ENCODE measurements around the gene APOB. TPM values are rescaled to one million over a fixed set of nuclear protein-coding genes. Genes with fewer than 3 reads are reported as not detected.

The APOB gene
- total RNA-seq, 3 donors from 2014 or later (not counting 1 experiment from before 2014, with no cell fraction given): not detected

DNA sequence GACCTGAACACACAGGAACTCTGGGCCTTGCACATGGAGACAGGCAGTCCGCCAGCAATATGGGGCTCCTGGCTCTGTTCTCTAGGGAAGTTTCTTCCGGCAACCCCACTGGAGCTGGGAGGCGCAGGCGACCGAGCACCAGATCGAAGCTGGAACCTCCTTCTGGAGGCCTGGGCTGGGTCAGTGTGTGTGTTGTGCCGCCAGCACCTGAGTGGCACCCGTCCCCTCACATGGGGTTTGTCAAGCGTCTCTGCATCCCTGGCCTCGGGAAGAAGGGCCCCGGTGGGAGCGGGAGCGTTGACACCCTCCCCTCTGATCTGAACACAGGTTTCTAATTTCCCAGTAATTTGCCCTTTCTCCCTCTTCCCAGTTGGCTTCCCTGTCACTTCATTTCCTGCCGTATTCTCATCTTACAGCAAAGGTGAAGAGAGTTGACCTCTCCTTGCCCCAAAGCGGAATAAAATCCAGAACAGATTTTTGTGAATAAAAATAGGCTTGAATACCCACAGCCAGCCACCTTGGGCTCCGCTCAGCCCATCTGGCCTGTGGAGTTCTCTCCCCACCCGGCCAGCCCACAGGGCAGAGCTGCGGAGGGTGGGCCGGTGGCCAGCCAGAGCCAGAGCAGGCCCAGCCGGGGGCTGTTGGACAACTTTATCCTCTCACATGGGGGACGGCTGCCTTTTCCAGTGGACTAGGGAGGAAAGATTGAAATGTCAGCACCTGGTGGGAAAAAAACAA is 85.9 kb downstream of the APOB start:
- Histone ChIP-seq H3K4me1 (ENCODE audit: control insufficient read depth, insufficient read depth, low read length) (no peaks in the 10 kb centered on the region), H3K27ac (ENCODE audit: low read length) (no peak overlapping the region), H3K36me3 (ENCODE audit: control insufficient read depth, insufficient read depth, low read length) (no peaks in the 10 kb centered on the region), H3K27me3 (ENCODE audit: control insufficient read depth, insufficient read depth, low read length) (no peaks in the 10 kb centered on the region), H3K9me3 (ENCODE audit: control insufficient read depth, insufficient read depth, low read length) (no peaks in the 10 kb centered on the region), H3K4me3 (ENCODE audit: low read length) (no peak overlapping the region)
- WGBS (ENCODE audit: insufficient coverage): 84% methylated on average over 20 of the region's 21 CpGs
- Mint-ChIP-seq H3K36me3 (no peaks in the 10 kb centered on the region), H3K27ac (no peak overlapping the region), H3K9me3 (no peaks in the 10 kb centered on the region), H3K4me3 (no peak overlapping the region), H3K27me3 (ENCODE audit: low read depth in 2 of 2) (peaks cover 7% of the 10 kb centered on the region in 2 donors), H3K4me1 (no peaks in the 10 kb centered on the region)
- intact Hi-C loops (cut with micrococcal nuclease): no loop called here
- DNase-seq (no peak), ATAC-seq (no peak)
- TF ChIP-seq, protein P1, sequence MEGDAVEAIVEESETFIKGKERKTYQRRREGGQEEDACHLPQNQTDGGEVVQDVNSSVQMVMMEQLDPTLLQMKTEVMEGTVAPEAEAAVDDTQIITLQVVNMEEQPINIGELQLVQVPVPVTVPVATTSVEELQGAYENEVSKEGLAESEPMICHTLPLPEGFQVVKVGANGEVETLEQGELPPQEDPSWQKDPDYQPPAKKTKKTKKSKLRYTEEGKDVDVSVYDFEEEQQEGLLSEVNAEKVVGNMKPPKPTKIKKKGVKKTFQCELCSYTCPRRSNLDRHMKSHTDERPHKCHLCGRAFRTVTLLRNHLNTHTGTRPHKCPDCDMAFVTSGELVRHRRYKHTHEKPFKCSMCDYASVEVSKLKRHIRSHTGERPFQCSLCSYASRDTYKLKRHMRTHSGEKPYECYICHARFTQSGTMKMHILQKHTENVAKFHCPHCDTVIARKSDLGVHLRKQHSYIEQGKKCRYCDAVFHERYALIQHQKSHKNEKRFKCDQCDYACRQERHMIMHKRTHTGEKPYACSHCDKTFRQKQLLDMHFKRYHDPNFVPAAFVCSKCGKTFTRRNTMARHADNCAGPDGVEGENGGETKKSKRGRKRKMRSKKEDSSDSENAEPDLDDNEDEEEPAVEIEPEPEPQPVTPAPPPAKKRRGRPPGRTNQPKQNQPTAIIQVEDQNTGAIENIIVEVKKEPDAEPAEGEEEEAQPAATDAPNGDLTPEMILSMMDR (IDR thresholded peaks at IDR 0.05): no peak

- no peaks in the 10 kb centered on the region for H3K27me3 ChIP-seq (ENCODE audit: control insufficient read depth, insufficient read depth, low read length)
- ATAC-seq: no peak
- Mint-ChIP-seq H3K9me3 (no peaks in the 10 kb centered on the region), H3K4me3 (no peak overlapping the region), H3K4me1 (no peaks in the 10 kb centered on the region), H3K27ac (no peak overlapping the region), H3K36me3 (no peaks in the 10 kb centered on the region), H3K27me3 (ENCODE audit: low read depth in 2 of 2) (no peaks in the 10 kb centered on the region)
- H3K36me3 ChIP-seq (ENCODE audit: control insufficient read depth, insufficient read depth, low read length): no peaks in the 10 kb centered on the region
- H3K9me3 ChIP-seq (ENCODE audit: control insufficient read depth, insufficient read depth, low read length): no peaks in the 10 kb centered on the region
- H3K4me1 ChIP-seq (ENCODE audit: control insufficient read depth, insufficient read depth, low read length): no peaks in the 10 kb centered on the region
- no peak for DNase-seq
- no peak overlapping the region for H3K4me3 ChIP-seq (ENCODE audit: low read length)
- TF ChIP-seq, protein P1 (IDR thresholded peaks at IDR 0.05): no peak
- H3K27ac ChIP-seq (ENCODE audit: low read length): no peak overlapping the region
- WGBS (ENCODE audit: insufficient coverage): 86% methylated on average over 9 of the region's 10 CpGs
- intact Hi-C loops (cut with micrococcal nuclease): no loop called here
Measured at GRCh38 chr2:20955277-20956026, 88.4 kb downstream of the APOB start.

DNA sequence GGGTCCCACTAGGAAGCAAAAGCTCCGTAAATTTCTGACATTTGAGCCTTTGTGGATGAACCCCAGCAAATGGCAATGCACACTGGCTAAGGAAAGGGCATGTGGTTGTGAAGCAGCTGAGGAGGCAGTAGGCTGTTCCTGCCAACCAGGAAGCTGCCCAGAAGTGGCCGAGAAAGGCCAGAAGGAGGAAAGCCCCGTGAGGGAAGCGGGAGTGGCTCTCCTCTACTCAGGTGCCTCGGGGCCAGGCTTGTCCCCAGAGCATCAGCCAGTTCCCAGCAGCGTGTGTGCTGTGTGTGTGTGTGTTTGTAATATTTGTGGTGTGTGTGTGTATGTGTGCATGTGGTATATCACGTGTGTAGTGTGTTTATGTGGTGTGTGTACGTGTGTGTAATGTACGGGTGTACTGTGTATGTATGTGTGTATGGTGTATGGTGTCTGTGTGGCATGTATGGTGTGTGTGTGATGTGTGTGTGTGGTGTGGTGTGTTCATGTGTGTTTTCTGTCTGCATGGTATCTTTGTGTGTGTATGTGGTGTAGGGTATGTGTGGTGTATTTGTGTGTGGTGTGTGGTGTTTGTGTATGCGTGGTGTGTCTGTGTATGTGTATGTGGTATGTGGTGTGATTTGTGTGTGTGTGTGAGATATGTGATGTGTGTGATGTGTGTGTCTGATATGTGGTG is 90.6 kb downstream of the APOB start:
- H3K27ac ChIP-seq (ENCODE audit: low read length): no peak overlapping the region
- 82% methylated on average over 10 of the region's 10 CpGs for WGBS (ENCODE audit: insufficient coverage)
- intact Hi-C loops (cut with micrococcal nuclease): no loop called here
- H3K36me3 ChIP-seq (ENCODE audit: control insufficient read depth, insufficient read depth, low read length): no peaks in the 10 kb centered on the region
- Mint-ChIP-seq H3K4me1 (no peaks in the 10 kb centered on the region), H3K27ac (no peak overlapping the region), H3K27me3 (ENCODE audit: low read depth in 2 of 2) (no peaks in the 10 kb centered on the region), H3K4me3 (no peak overlapping the region), H3K9me3 (no peaks in the 10 kb centered on the region), H3K36me3 (no peaks in the 10 kb centered on the region)
- DNase-seq (no peak), ATAC-seq (peak in 1 of 3 donors; percentile 34)
- H3K4me1 ChIP-seq (ENCODE audit: control insufficient read depth, insufficient read depth, low read length): no peaks in the 10 kb centered on the region
- H3K27me3 ChIP-seq (ENCODE audit: control insufficient read depth, insufficient read depth, low read length): no peaks in the 10 kb centered on the region
- no peak overlapping the region for H3K4me3 ChIP-seq (ENCODE audit: low read length)
- TF ChIP-seq, protein P1 (IDR thresholded peaks at IDR 0.05): no peak
- no peaks in the 10 kb centered on the region for H3K9me3 ChIP-seq (ENCODE audit: control insufficient read depth, insufficient read depth, low read length)

Other genes starting within 250 kb of the APOB start
- 10 to 100 TPM; 14.5 to 25.6 (median 17.2) TPM for gene LDAH, start 221.0 kb downstream of the APOB start, total RNA-seq
- under 1 TPM; 0.21 to 0.33 (median 0.27) TPM for gene TDRD15, start 79.9 kb upstream of the APOB start, total RNA-seq